T follicular helper cell (primary cell): Measurements from ENCODE around the gene POM121.
"Not testable (repeated sequence)": the region's sequence is repeated elsewhere in the genome, so short reads cannot be mapped to it uniquely, and the experiment has no call there.

ENCODE experiments used
- DNase-seq: peaks from one replicate; pipeline ENCODE4 v3.0.0-alpha.2; 2020; ENCODE audit warnings: low read depth
- total RNA-seq, 2 experiments: gene quantifications; one replicate each; lab custom pipeline; 2026; lab: John Stamatoyannopoulos, UW

The POM121 gene
- 42.1 to 45.8 reads per million in 2 experiments for total RNA-seq

- peak; percentile 76 for DNase-seq
These were observed at the start of gene POM121 for GRCh38 chr7:72924733-72925545. Gene POM121 (plus strand): TSS chr7:72925095. CDS start chr7:72925122, 27 bp downstream.

- DNase-seq: peak; percentile 50
These were observed 45.7 kb upstream of the POM121 start for GRCh38 chr7:72879079-72879736.

GRCh38 chr7:72879737-72880215 is 45.1 kb upstream of the POM121 start:
- DNase-seq: peak; percentile 12

- not testable (repeated sequence) for DNase-seq
These were observed 33.1 kb upstream of the POM121 start for GRCh38 chr7:72891750-72892149.

- not testable (repeated sequence) for DNase-seq
These were observed 20.2 kb upstream of the POM121 start for GRCh38 chr7:72904740-72905139.

GRCh38 chr7:72908422-72908821 is 16.5 kb upstream of the POM121 start:
- DNase-seq: not testable (repeated sequence)

- DNase-seq: not testable (repeated sequence)
These were observed 13.5 kb upstream of the POM121 start for GRCh38 chr7:72911395-72911794.

- not testable (repeated sequence) for DNase-seq
These were observed 11.1 kb upstream of the POM121 start for GRCh38 chr7:72913750-72914149.

- DNase-seq: peak; percentile 18
These were observed 10.0 kb upstream of the POM121 start for GRCh38 chr7:72914756-72915525.

GRCh38 chr7:72919256-72919775 is 5.6 kb upstream of the POM121 start:
- no peak for DNase-seq

GRCh38 chr7:72924386-72924732 is 536 bp upstream of the POM121 start:
- DNase-seq: no peak

- no peak for DNase-seq
These were observed 738 bp downstream of the POM121 start for GRCh38 chr7:72925546-72926120.

GRCh38 chr7:72927791-72928190 is 2.9 kb downstream of the POM121 start:
- DNase-seq: not testable (repeated sequence)

- not testable (repeated sequence) for DNase-seq
These were observed 3.3 kb downstream of the POM121 start for GRCh38 chr7:72928216-72928615.

GRCh38 chr7:72942022-72942705 is 17.3 kb downstream of the POM121 start:
- DNase-seq: not testable (repeated sequence)

- not testable (repeated sequence) for DNase-seq
These were observed 18.1 kb downstream of the POM121 start for GRCh38 chr7:72942956-72943355.

- not testable (repeated sequence) for DNase-seq
These were observed 20.0 kb downstream of the POM121 start for GRCh38 chr7:72944937-72945336.

- DNase-seq: not testable (repeated sequence)
These were observed 20.7 kb downstream of the POM121 start for GRCh38 chr7:72945597-72945996.

GRCh38 chr7:72946130-72946745 is 21.3 kb downstream of the POM121 start:
- not testable (repeated sequence) for DNase-seq

GRCh38 chr7:72948714-72949113 is 23.8 kb downstream of the POM121 start:
- DNase-seq: not testable (repeated sequence)
